ENCODE measurements around the gene ZNF804B.

ZNF804B gene

DNA sequence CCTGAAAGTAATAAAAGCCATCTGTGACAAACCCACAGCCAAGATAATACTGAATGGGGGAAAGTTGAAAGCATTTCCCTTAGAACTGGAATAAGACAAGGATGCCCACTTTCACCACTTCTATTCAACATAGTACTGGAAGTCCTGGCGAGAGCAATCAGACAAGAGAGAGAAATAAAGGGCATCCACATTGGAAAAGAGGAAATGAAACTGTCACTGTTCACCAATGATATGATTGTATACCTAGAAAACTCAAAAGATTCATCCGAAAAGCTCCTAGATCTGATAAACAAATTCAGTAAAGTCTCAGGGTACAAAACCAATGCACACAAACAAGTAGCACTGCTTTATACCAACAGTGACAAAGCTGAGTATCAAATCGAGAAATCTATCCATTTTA is 617.7 kb downstream of the ZNF804B start:
- TF ChIP-seq, protein P1, sequence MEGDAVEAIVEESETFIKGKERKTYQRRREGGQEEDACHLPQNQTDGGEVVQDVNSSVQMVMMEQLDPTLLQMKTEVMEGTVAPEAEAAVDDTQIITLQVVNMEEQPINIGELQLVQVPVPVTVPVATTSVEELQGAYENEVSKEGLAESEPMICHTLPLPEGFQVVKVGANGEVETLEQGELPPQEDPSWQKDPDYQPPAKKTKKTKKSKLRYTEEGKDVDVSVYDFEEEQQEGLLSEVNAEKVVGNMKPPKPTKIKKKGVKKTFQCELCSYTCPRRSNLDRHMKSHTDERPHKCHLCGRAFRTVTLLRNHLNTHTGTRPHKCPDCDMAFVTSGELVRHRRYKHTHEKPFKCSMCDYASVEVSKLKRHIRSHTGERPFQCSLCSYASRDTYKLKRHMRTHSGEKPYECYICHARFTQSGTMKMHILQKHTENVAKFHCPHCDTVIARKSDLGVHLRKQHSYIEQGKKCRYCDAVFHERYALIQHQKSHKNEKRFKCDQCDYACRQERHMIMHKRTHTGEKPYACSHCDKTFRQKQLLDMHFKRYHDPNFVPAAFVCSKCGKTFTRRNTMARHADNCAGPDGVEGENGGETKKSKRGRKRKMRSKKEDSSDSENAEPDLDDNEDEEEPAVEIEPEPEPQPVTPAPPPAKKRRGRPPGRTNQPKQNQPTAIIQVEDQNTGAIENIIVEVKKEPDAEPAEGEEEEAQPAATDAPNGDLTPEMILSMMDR (conservative IDR thresholded peaks at IDR 0.05; ENCODE audit: low read depth, low read length) = no peak
- no peak for DNase-seq (ENCODE audit: low read depth)
- H3K4me3 ChIP-seq (ENCODE audit: low read length) = no peak overlapping the region

DNA sequence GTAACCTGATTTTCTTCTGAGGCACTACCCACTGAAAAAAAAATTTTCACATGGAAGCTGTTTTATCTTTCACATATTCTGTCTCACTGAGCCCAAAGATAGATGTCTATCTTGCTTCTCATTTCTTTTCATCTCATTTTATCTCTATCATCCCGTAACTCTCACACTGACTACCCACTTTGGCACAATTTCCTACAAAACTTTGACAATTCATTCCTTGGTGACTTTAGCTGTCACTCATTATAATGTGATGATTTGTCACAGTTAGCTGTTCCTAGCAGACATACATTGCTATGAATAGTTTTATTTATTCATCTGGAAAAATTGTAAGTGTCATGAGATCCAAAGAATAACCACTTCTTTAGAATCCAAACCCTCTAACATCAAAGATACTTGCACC is 625.9 kb downstream of the ZNF804B start:
- no peak for DNase-seq (ENCODE audit: low read depth)
- no peak overlapping the region for H3K4me3 ChIP-seq (ENCODE audit: low read length)
- TF ChIP-seq, protein P1 (conservative IDR thresholded peaks at IDR 0.05; ENCODE audit: low read depth, low read length) = no peak
